Activated T-cell treated with anti-CD3 and anti-CD28 coated beads for 4 hours (primary cell): ENCODE measurements around the gene ST6GALNAC6.
A peak's percentile ranks its signal among the peaks of the same experiment; 100 is the strongest.

Source experiments
- DNase-seq: peaks from one replicate; pipeline ENCODE4 v3.0.0-alpha.2; 2020

Gene ST6GALNAC6, protein sequence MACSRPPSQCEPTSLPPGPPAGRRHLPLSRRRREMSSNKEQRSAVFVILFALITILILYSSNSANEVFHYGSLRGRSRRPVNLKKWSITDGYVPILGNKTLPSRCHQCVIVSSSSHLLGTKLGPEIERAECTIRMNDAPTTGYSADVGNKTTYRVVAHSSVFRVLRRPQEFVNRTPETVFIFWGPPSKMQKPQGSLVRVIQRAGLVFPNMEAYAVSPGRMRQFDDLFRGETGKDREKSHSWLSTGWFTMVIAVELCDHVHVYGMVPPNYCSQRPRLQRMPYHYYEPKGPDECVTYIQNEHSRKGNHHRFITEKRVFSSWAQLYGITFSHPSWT

DNA sequence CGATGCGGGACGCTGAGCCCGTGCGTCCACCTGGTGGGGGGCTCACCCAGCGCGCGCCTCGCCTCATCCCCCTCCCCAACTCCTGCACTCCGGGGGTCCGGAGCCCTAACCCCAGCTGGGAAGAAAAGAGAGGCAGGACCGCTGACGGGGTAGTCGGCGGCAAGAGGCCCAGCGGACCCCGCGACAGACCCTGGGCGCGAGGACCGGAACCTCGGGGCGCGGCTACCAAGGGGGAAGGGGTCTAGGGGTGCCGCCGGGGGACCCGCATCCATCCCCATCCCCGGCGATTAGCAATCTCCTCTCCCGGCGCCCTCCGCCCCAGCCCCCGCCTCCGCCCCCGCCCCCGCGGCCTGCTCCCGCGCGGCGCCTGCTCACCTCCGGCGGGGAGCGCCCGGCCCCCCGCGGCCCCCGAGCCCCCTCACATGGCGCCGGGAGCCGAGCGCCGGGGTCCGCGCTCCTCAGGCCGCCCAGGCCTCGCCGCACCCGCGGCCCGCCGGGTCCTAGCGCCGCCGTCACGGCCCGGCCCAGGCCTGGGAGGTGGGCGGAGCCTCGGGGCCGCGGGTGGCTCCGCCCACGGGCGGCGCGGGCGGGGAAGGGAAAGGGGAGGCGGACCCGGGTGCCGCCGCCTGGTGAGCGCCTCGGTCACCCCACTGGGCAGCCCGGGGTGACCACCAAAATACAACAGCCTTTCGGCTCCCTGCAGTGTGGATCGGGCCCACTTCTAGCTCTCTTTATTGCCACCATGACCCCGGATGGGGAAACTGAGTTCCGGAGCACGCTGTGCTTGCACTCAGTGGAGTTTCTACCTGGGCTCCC lies at the start of gene ST6GALNAC6:
Gene ST6GALNAC6, minus strand, starts transcription at position 476 of the 816 bp plus-strand sequence. CDS start 1,622 bp downstream, outside the sequence.
- DNase-seq: peak; percentile 59

DNA sequence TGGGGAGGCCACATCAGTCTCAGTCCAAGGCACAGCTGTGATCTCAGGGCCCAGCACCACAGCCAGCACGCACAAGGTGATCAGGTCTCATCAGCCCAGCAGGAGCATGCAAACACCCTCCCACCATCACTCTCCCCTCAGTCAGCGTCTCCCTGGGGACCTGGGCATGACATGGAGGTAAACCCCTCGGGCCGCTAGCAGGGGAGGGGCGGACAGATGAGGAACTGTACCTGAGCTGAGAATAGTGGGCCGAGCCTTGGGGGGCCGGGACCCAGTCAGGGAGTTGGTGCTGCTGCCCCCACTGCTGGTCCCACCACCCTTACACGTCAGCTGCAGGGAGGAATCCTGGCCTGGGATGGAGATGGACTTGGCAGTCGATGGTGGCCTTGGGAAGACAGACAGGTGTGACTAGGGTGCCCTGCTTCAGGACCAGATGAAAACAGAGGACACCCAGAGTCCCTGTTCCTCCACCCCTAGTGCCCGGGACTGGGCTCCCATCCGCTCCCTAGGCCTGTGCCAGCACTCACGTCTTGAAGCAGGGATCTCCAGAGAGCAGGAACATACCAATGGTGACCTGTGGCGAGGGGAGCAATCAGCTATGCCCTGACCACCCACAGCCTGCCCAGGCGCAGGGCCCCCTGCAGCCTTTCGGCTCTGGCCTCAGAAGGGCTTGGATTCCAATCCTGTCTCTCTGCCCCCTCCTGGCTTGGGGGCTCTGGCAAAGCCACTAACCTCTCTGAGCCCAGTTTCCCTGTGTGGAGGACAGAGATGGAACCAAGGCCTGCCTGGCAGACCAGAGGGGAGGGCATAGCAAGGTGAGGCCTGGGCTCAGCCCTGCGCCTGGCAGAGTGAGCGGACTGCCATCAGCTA lies 48.7 kb upstream of the ST6GALNAC6 start:
- no peak for DNase-seq

DNA sequence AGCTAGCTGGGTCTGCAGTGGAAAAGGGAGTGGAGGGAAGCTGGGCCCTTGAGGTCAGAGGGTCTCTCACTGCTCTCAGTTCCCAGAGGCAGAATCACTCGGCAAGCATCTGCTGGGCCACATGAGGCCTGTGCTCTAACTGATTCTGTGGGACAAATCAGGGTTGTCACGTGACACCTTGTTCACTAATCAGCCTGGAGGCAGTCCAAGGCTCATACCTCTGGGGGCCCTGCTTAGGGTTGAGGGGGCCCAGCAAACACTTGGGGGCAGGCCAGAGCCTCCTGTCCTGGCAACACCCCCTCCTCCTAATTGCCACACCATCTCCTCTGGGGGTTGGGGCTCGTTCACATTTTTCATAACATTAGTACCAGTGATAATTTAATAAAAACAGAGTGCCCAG lies 47.3 kb upstream of the ST6GALNAC6 start:
- no peak for DNase-seq

GRCh38 chr9:127945942-127946341 lies 46.5 kb upstream of the ST6GALNAC6 start:
- no peak for DNase-seq

DNA sequence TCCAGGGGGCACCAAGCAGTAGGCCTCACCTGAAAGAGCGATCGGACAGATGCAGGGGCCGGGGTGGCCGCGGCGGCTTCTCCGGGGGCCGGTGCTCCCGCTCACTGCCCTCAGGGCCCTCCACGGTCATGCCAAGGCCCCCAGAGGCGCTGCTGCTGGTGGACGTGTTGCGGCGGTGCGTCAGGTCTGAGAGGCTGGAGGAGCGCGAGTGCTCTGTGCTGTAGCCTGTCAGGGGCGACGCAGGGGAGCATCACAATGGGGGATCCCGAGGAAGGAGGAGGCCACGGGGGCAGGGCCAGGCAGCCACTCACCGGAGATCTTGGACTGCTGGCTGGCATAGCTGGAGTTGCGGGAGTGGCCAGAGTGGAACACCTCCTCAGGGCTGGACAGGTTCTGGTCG lies 45.9 kb upstream of the ST6GALNAC6 start:
- no peak for DNase-seq

DNA sequence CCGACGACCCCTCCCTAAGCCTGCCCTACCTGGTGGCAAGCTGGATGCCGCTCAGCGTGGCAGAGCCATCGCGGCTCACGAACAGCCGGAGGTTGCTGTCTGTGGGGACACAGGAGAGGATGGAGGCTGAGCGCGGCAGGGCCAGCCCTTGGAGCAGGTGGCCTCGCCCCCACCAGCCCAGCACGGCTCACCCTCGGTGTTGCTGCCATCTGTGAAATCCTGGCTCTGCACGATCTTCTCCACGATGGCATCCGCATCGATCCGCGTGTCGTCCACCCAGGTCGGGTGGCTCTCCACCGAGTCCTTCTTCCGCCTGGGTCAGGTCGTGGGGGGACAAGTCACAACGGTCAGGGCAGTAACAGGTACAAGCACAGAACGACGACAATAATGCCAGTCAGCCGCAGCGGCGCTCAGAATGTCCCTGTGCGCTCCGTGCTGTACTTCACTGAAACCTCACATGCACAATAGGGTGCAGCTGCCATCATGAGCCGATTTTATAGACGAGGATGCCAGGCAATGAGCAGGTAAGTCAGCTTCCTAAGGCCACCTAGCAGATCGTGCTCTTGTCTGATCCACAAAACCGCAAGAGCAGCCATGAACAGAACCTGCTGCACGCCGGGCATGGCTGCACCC lies 45.3 kb upstream of the ST6GALNAC6 start:
- DNase-seq: no peak

GRCh38 chr9:127943731-127944144 lies 44.3 kb upstream of the ST6GALNAC6 start:
- peak; percentile 70 for DNase-seq

GRCh38 chr9:127943011-127943662 lies 43.7 kb upstream of the ST6GALNAC6 start:
- no peak for DNase-seq

GRCh38 chr9:127942216-127943010 lies 43.0 kb upstream of the ST6GALNAC6 start:
- no peak for DNase-seq

DNA sequence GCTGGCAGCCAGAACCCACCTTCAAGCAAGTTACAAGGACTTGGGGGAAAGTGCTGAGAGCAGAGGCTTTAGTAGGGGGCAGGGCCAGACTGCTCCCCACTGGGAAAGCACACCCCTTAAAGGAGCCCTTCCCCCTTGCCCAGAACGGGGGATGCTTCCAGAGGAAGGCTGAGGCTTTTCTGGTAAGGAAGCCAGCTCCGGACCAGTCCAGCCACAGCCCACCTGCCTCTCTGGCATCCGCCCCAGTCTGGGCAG lies 42.5 kb upstream of the ST6GALNAC6 start:
- no peak for DNase-seq

- DNase-seq: no peak
These were observed 41.9 kb upstream of the ST6GALNAC6 start for GRCh38 chr9:127941062-127941960.

DNA sequence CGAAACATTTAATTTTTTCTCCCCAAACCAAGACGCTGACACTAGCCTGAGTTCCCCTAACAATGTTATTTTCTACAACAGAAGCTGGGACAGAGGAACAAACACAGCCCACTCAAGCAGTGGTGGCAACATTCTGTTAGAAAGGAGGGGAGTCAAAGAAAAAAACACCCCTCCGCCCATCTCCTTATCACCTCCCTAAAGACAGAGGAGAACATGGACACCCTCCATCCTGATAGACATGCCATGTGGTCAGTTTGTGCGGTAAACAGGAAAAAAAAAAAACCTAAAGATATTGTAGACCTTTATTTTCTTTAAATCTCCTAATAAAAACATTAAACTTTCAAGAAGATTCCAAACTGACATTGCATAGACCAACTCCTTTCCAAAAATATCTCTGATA lies 41.2 kb upstream of the ST6GALNAC6 start:
- no peak for DNase-seq

DNA sequence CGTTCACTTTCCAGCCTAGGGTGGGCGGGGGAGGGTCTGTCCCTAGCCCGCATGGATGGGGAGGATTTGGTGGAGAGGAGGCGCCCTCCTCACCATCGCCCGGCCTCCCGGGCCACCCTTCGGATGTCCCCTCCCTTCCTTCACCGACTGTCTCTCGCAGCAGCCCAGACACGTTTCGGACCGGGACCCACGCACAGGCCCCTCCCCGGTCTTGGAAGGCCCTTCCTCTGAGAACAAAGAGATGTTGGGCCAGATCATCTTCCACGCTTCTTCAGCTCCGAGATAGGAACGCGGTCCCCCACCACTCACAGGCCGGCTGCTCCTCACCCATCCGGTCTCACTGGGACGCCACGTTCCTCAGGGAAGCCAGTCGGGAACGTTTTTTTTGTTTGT lies 38.9 kb upstream of the ST6GALNAC6 start:
- no peak for DNase-seq

GRCh38 chr9:127937388-127938297 lies 38.2 kb upstream of the ST6GALNAC6 start, which contains the start of gene DPM2:
DPM2 (minus strand) TSS chr9:127937854; CDS start chr9:127937820, 34 bp downstream.
- peak; percentile 73 for DNase-seq

- no peak for DNase-seq
These were observed 37.6 kb upstream of the ST6GALNAC6 start for GRCh38 chr9:127937056-127937387.

GRCh38 chr9:127936347-127936852 lies 37.0 kb upstream of the ST6GALNAC6 start:
- no peak for DNase-seq

DNA sequence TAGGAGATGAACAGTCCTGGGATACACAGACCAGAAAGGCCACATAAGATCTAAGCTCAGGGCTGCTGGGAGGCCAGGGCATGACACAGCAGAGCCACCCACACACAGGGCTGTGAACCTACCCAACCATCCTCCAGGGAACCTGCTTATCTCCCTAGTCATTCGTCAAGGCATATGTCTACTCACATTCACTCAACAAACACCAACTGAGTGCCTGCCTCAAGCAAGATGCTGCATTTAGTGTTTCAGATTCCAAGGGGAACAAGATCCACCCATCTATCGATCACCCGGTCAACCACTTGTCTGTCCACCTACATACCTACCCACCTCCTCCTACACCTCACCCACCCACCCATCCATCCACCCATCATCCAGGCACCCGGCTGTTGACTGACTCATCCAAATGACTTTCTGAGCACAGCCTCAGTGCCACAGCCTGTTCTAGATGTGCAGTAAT lies 36.4 kb upstream of the ST6GALNAC6 start:
- DNase-seq: no peak

- no peak for DNase-seq
These were observed 35.6 kb upstream of the ST6GALNAC6 start for GRCh38 chr9:127934986-127935385.

- DNase-seq: no peak
These were observed 34.8 kb upstream of the ST6GALNAC6 start for GRCh38 chr9:127934248-127934647.
